Activated CD4-positive, alpha-beta T cell treated with anti-CD3 and anti-CD28 coated beads, Interleukin-2, amount 10 ng/mL, durations not matched to agents 7 days and 5 days (primary cell): ENCODE results near the gene GOLGA2. TPM values are rescaled to one million over a fixed set of nuclear protein-coding genes. Genes with fewer than 3 reads are reported as not detected.

Source experiments
- CTCF ChIA-PET: fragments of 350-600 bp; sonication (Branson Sonifier 250); formaldehyde crosslinking; loops from one replicate; lab custom pipeline; 2021; ENCODE audit warnings: antibody characterized with exemption; lab: Charles Lee
- POLR2A ChIA-PET: fragments of 350-600 bp; sonication (Branson Sonifier 250); formaldehyde crosslinking; loops from one replicate; lab custom pipeline; 2021; ENCODE audit warnings: antibody characterized with exemption; lab: Charles Lee
- DNase-seq: peaks from one replicate; pipeline ENCODE4 v3.0.0-alpha.2; 2020
- H3K27ac Mint-ChIP-seq: one replicate; pipeline ENCODE4 v1.8.0; 2021; ENCODE audit warnings: mild to moderate bottlenecking, moderate library complexity, mixed read lengths
- H3K27me3 Mint-ChIP-seq: one replicate; pipeline ENCODE4 v1.8.0; 2021; ENCODE audit warnings: mixed read lengths
- H3K36me3 Mint-ChIP-seq: one replicate; pipeline ENCODE4 v1.8.0; 2021; ENCODE audit warnings: low read depth, mixed read lengths
- H3K4me1 Mint-ChIP-seq: one replicate; pipeline ENCODE4 v1.8.0; 2021; ENCODE audit warnings: mixed read lengths
- H3K4me3 Mint-ChIP-seq: one replicate; pipeline ENCODE4 v1.8.0; 2021; ENCODE audit warnings: mild to moderate bottlenecking, moderate library complexity, mixed read lengths
- H3K9me3 Mint-ChIP-seq: one replicate; pipeline ENCODE4 v1.8.0; 2021; ENCODE audit warnings: mixed read lengths
- microRNA-seq: library from miRNA; unstranded; fragments of <30 nt; microRNA quantifications from one replicate; pipeline ENCODE4 v1.2.0, GENCODE V29; 2021; ENCODE audit warnings: borderline microRNAs expressed, borderline replicate concordance
- total RNA-seq, 2 experiments: library from RNA; stranded (reverse); gene quantifications; one replicate each; pipeline ENCODE4 v1.2.3, GENCODE V29; 2021

GOLGA2 gene
- total RNA-seq, 2 experiments from 2014 or later: 42.6 to 42.8 TPM

- DNase-seq: no peak
- CTCF ChIA-PET: interaction anchor here (1.5 kb wide), 1 partner anchor 16 kb away, joined by 3 read pairs; no protein-coding TSS in a partner anchor
- POLR2A ChIA-PET: interaction anchor here (0.6 kb wide), 1 partner anchor 388 kb away, joined by 3 read pairs; no protein-coding TSS in a partner anchor
- H3K27me3 Mint-ChIP-seq: peaks cover 27% of the 10 kb centered on the region
- H3K36me3 Mint-ChIP-seq: no peaks in the 10 kb centered on the region
- no peak overlapping the region for H3K4me3 Mint-ChIP-seq
- H3K27ac Mint-ChIP-seq: no peak overlapping the region
- no peaks in the 10 kb centered on the region for H3K4me1 Mint-ChIP-seq
- no peaks in the 10 kb centered on the region for H3K9me3 Mint-ChIP-seq
Measured at GRCh38 chr9:128211186-128211980, 64.4 kb downstream of the GOLGA2 start.

GRCh38 chr9:128208946-128209669 lies 66.7 kb downstream of the GOLGA2 start:
- POLR2A ChIA-PET: no interaction called here
- Mint-ChIP-seq H3K27me3 (peaks cover 43% of the 10 kb centered on the region), H3K9me3 (no peaks in the 10 kb centered on the region), H3K4me3 (no peak overlapping the region), H3K4me1 (peaks cover 2% of the 10 kb centered on the region), H3K27ac (no peak overlapping the region), H3K36me3 (no peaks in the 10 kb centered on the region)
- CTCF ChIA-PET: interaction anchor here (1.0 kb wide), 1 partner anchor 86 kb away, joined by 3 read pairs; no protein-coding TSS in a partner anchor
- DNase-seq: no peak

DNA sequence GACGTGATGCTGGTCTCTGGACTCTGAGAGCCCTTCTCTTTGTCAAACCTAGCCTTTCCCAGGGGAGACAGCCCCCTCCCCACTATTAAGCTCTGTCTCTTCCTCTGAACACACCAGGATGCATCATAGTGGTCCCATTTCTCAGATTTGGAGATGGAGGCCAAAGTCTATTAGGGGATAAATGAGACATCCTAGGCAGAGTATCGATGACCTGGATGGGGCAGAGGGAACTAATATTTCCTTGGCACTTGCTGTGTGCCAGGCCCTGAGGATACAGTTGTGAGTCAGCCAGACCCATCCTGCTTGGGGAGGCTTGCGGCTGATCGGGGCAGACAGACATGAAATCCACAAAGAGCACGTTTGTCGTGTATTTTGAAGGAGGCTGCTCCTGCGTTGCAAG lies 67.4 kb downstream of the GOLGA2 start:
- peaks cover 3% of the 10 kb centered on the region for H3K4me1 Mint-ChIP-seq
- no peak overlapping the region for H3K27ac Mint-ChIP-seq
- H3K9me3 Mint-ChIP-seq: no peaks in the 10 kb centered on the region
- H3K36me3 Mint-ChIP-seq: no peaks in the 10 kb centered on the region
- CTCF ChIA-PET: interaction anchor here (0.6 kb wide), 1 partner anchor 599 kb away, joined by 3 read pairs; no protein-coding TSS in a partner anchor
- H3K27me3 Mint-ChIP-seq: peaks cover 44% of the 10 kb centered on the region
- POLR2A ChIA-PET: no interaction called here
- no peak overlapping the region for H3K4me3 Mint-ChIP-seq
- DNase-seq: no peak

DNA sequence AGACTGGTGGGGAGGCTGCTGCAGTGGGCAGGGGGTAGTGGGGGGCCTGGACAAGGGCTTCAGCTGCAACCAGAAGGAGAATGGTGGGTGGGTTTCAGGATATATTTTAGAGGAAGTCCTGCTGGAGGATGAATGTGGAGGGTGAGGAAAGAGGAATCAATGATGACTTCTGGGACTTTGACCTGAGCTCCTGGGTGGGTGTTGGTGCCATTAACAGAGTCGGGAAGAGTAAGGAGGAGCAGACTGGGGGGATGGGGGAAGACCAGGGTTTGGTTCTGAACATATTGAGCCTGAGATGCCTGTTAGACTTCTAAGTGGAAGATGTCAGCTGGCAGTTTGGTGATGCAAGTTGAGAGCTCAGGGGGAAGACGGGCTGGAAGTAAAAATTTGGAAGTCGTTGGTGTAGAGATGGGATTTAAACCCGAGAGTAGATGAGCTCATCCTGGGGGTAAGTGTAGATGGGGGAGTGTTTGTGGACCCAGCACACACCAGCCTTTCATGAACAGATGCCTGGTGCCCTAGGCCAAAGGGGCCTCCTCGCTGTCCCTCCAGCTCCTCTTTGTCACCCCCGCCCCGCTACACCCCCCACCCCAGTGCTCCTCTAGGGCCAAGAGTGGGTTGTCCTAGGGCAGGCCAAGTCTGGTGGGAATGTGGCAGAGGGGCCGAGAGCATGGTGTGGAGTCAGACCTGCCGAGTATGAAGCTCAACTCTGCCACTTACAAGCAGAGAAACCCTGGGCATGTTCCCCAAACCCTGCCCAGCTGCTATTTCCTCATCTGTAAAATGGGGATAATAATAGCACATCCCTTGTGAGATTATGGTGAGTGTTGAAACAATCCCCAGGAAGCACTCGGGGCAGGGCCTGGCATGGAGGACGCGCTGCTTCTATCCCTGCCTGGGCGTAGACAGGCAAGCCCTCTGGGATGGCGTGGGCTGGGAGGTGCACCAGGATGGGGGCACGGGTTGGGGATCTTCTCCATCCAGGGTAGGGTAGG lies 68.6 kb downstream of the GOLGA2 start:
- H3K9me3 Mint-ChIP-seq: no peaks in the 10 kb centered on the region
- H3K36me3 Mint-ChIP-seq: no peaks in the 10 kb centered on the region
- H3K4me1 Mint-ChIP-seq: peaks cover 10% of the 10 kb centered on the region
- no peak for DNase-seq
- ChIA-PET CTCF (interaction anchor here (0.6 to 1.7 kb wide), 6 partner anchors 11 to 598 kb away, joined by 3 to 5 read pairs (median 3); partner anchors contain the start of gene CIZ1), POLR2A (no interaction called here)
- H3K4me3 Mint-ChIP-seq: no peak overlapping the region
- H3K27ac Mint-ChIP-seq: no peak overlapping the region
- peaks cover 35% of the 10 kb centered on the region for H3K27me3 Mint-ChIP-seq

DNA sequence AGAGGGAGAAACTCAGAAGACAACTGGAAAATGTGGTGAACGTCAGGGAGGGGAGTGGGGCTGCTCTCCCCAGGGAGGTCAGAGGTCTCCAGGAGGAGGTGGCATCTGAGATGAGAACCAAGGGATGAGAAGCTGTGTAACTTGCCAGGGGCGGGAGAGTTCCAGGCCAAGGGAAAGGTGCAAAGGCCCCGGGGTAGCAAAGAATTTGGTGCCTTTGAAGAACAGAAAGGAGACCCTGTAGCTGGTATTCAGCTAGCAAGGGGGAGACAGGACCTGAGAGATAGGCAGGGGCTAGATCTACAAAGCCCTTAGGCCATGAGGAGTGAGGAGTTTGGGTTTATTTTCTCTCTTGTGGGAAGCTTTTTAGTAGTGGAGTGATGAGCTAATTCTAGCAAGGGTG lies 69.3 kb downstream of the GOLGA2 start:
- peaks cover 28% of the 10 kb centered on the region for H3K27me3 Mint-ChIP-seq
- ChIA-PET CTCF (interaction anchor here (1.1 to 1.7 kb wide), 5 partner anchors 11 to 72 kb away, joined by 3 to 5 read pairs (median 3); partner anchors contain the start of gene CIZ1), POLR2A (no interaction called here)
- H3K36me3 Mint-ChIP-seq: no peaks in the 10 kb centered on the region
- DNase-seq: no peak
- peaks cover 10% of the 10 kb centered on the region for H3K4me1 Mint-ChIP-seq
- H3K4me3 Mint-ChIP-seq: no peak overlapping the region
- no peak overlapping the region for H3K27ac Mint-ChIP-seq
- no peaks in the 10 kb centered on the region for H3K9me3 Mint-ChIP-seq

Small RNAs within 50 kb of the gene (microRNA-seq; reads per million reads assigned to microRNA genes)
- 0.84 reads per million for gene MIR199B
- gene MIR3154: not detected

Other genes with a start within 250 kb of the GOLGA2 start
- 10 to 100 TPM; 13.9 to 14.2 TPM for gene NAIF1, start 208.7 kb downstream of the GOLGA2 start, total RNA-seq
- gene SLC25A25, start 207.8 kb downstream of the GOLGA2 start, total RNA-seq: 10 to 100 TPM; 14.6 to 18.4 TPM
- gene PTGES2, start 148.3 kb downstream of the GOLGA2 start, total RNA-seq: 10 to 100 TPM; 57.2 to 59.9 TPM
- not detected for gene LCN2, start 126.6 kb downstream of the GOLGA2 start, total RNA-seq
- 10 to 100 TPM; 92.5 to 94.2 TPM for gene BBLN, start 115.7 kb downstream of the GOLGA2 start, total RNA-seq
- 100 to 1,000 TPM; 128 to 129 TPM for gene CIZ1, start 84.4 kb downstream of the GOLGA2 start, total RNA-seq
- gene DNM1, start 72.6 kb downstream of the GOLGA2 start, total RNA-seq: 1 to 10 TPM in 1 of 2 experiments, under 1 TPM in 1; 0.60 to 1.0 TPM
- gene SWI5, start 269 bp upstream of the GOLGA2 start, total RNA-seq: 1 to 10 TPM; 8.8 to 9.5 TPM
- gene TRUB2, start 46.4 kb upstream of the GOLGA2 start, total RNA-seq: 10 to 100 TPM; 22.2 to 26.7 TPM
- gene COQ4, start 46.8 kb upstream of the GOLGA2 start, total RNA-seq: 10 to 100 TPM; 33.9 to 35.6 TPM
- gene SLC27A4, start 64.5 kb upstream of the GOLGA2 start, total RNA-seq: 10 to 100 TPM; 15.8 to 16.8 TPM
- gene URM1, start 95.4 kb upstream of the GOLGA2 start, total RNA-seq: 10 to 100 TPM; 65.1 to 78.1 TPM
- gene CERCAM, start 144.8 kb upstream of the GOLGA2 start, total RNA-seq: under 1 TPM; 0.17 to 0.37 TPM
- 10 to 100 TPM; 64.9 to 68.4 TPM for gene ODF2, start 180.0 kb upstream of the GOLGA2 start, total RNA-seq
- 10 to 100 TPM; 47.3 to 49.6 TPM for gene GLE1, start 228.7 kb upstream of the GOLGA2 start, total RNA-seq